GM23338 (cell line): ENCODE results near the gene GPATCH4.

Experiments used
- EZH2 ChIP-seq: fragments of 200-600 bp; sonication (generic); IDR thresholded peaks from one replicate; pipeline ENCODE4 v1.8.0; 2017; ENCODE audit warnings: antibody characterized with exemption, mild to moderate bottlenecking, low read depth; ENCODE audit not compliant: unreplicated experiment
- EZH2phosphoT487 ChIP-seq: fragments of 200-600 bp; sonication (generic); IDR thresholded peaks from one replicate; pipeline ENCODE4 v1.8.1; 2018; ENCODE audit warnings: antibody characterized with exemption; ENCODE audit not compliant: unreplicated experiment
- TF ChIP-seq, protein P1 (sequence below), 2 experiments: fragments of 200-600 bp in 1 of 2; sonication (generic) in 1 of 2; conservative IDR thresholded peaks; 2 replicates each; pipeline versions ENCODE4 v1.5.1 to v1.6.1; 2016 to 2017; ENCODE audit warnings: antibody characterized with exemption in 2 of 2, low read depth in 2 of 2, mild to moderate bottlenecking in 2 of 2, moderate library complexity in 1 of 2

DNA sequence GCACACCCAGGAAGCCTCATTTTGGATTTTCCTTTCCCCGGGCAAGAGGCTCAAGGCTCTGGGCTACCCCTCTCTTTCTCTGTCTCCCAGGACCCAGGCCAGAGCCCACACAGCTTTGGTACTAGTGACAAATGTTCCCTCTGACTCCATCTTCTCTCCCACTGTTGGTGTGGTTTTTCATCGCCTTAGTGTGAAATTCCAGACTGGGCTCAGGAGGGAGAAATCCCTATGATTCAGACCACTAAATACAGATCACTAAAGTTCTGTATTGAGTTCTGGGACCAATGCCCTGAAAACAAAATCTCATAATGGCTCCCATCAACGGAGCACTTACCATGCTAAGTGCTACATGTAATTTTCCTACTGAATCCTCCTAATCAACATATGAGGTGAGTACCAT is 55.0 kb downstream of the GPATCH4 start:
- no peak for TF ChIP-seq EZH2
- TF ChIP-seq, protein P1, sequence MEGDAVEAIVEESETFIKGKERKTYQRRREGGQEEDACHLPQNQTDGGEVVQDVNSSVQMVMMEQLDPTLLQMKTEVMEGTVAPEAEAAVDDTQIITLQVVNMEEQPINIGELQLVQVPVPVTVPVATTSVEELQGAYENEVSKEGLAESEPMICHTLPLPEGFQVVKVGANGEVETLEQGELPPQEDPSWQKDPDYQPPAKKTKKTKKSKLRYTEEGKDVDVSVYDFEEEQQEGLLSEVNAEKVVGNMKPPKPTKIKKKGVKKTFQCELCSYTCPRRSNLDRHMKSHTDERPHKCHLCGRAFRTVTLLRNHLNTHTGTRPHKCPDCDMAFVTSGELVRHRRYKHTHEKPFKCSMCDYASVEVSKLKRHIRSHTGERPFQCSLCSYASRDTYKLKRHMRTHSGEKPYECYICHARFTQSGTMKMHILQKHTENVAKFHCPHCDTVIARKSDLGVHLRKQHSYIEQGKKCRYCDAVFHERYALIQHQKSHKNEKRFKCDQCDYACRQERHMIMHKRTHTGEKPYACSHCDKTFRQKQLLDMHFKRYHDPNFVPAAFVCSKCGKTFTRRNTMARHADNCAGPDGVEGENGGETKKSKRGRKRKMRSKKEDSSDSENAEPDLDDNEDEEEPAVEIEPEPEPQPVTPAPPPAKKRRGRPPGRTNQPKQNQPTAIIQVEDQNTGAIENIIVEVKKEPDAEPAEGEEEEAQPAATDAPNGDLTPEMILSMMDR (conservative IDR thresholded peaks at IDR 0.05; ENCODE audit: low read depth in 2 of 2), result no peak
- no peak for TF ChIP-seq EZH2phosphoT487
